Bone marrow (tissue), 2 donors: Measurements from ENCODE around the gene CORIN.
"Not testable (repeated sequence)": the region's sequence is repeated elsewhere in the genome, so short reads cannot be mapped to it uniquely, and the experiment has no call there.

Experiments
- DNase-seq, 2 donors: peaks; one replicate each; lab custom pipeline; 2025; lab: John Stamatoyannopoulos, UW

CORIN gene

DNA sequence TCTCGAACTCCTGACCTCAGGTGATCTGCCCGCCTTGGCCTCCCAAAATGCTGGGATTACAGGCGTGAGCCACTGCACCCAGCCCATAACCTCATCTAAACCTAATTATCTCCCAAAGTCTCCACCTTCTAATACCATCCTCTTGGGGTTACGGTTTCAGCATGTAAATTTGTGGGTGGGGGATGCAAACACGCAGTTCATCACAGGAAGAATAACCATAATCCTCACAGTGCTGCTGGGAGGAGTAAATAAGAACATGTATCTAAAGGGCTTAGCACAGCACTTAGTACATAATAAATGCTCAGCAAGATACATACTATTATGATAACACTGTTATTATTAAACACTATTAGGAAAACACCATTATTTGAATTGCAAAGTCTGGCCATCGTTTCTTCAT lies 116.4 kb downstream of the CORIN start:
- no peak for DNase-seq

DNA sequence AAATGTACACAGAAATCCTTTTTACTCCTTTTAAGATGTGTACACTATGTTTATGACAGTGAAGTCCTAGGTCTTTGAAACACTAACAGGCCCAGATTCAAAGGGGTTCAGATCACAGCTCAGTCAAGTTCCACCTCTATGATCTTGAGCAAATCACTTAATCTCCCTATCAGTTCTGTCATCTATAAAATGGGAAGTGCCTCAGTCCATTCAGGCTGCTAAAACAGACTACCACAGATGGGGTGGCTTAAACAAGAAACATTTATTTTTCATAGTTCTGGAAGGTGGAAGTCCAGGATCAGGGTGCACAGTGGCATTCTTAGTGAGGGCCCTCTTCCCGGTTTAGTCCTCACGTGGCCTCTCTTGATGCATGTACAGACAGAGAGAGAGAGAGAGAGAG lies 117.1 kb downstream of the CORIN start:
- no peak for DNase-seq

DNA sequence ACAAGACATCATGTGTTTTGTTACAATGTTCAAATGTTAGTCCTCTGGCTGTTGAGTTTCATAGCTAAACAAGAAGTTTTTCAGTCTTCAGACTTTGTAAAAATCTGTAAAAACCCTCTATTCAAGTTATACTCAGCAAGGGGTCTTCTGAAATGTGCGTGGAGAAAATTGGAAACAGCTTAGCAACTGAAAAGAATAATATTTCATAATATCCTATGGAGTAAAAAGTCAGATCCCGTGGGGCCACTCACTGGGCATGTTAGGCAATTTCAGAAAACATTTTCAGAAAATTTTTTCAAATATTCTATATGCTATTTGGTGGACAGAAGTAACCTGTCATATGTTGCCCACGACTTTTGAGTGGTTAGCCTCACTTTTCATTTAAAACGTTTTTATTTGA lies 118.3 kb downstream of the CORIN start:
- no peak for DNase-seq

DNA sequence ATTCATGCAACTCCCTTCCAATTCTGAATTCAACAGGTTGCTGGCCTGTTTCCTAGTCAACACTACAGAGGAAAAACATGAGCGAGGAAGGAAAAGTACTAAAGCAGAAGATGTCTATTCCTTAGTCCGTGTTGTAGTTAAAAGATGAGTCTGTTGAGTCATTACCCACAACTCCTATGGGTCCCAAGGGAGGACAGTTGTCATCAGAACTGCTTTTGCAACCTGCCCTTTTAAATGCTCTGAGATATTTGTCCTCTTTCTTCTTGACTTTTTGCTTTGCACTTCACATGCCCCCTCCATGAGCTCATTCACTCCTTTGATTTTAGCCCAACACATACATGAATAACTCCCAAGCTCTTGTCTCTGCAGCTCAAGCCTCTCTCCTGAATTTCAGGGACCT lies 119.2 kb downstream of the CORIN start:
- DNase-seq: no peak

DNA sequence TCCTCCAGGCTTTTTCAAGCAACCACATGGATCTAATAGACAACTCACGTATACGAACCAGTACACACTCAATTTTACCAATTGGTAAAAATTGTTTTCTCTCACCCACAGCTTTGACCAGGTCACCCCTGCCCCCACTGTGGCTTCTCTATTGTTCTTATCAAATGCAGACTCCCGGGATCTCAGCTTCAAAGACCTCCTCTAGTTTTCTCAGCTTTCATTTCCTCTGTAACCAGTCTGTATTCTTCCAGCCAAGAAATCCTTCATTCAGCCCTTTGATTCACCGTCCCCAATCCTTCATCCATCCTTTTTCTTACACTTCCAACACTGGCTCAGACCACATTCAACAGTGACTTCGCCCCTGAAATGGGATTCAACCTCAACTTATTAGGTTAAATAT lies 120.7 kb downstream of the CORIN start:
- no peak for DNase-seq

DNA sequence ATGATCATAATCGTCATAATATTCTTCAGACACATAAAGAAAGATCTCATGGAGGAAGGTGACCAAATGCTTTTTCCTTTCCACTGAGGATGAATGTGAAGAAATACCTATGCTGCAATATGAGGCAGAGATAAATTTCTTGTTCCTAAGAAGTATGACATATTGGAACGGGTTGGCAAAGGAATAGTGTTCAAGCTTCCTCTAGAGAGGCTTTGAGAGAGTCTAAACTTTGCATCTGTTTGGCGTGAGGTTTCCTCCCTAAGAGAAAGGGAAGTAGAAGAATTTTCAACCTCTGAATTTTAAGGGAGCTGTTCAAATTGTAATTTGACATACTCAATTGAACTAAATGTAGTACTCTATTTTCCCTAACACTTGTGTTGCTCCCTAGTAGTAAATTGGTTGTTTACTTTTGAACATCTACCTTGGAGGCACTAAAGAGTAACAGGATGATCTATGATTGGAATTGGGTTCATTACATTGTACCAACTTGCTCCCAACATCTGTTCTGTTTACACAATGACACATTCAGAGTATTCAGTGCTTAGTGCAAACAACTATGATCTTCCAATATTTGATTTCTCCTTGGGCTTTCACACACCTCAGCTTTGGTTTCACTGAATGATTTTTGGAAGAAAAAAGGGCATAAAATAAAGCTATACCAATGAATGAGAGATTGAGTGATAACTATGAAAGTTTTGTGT lies 122.0 kb downstream of the CORIN start:
- DNase-seq: no peak

DNA sequence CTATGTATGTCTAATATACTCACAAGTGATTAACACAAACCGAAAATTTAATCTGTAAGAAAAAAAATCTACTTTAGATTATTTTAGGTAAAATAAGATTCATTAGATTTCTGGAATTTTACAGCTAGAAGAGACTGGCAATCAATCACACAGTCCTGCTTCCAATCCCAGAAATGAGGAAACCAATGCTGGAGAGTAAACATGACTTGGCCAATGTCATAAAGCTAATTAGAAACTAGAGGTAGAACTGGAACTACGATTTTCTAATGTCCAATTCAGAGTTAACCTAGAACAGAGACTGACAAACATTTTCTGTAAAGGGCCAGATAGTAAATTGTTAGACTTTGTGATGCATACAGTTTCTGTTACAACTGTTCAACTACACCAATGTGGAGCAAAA lies 123.6 kb downstream of the CORIN start:
- no peak for DNase-seq

DNA sequence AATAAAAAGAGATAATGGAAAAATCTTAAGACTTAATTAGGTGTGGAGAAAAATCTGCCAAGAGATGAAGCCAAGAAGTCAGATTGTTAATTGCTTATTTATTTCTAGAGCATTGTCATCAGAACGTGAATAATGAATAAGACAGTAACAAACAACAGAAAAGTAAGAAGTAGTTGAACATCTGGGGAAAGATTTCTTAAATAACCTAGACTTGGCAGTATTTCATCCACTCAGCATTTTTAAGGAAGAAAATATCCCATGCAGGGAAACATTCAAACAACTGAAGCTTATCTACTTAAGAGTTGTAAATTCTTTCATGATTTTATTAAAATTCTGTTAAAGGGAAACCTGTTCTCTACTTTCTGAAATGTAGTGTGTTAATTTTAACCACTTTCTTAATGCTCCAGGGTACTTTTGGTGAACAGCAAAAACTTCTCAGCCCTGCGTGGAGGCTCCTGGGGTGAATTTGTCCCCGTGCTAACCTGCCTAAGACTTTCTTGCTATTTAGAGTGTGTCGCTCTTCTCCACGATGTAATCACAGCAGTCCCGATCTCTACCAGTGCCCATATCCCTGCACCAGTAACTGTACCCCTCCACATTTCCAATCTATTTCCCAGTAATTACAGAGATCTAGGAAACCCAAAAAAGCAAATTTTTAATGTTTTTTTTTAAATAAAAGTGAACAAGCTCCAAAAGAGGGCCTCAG lies 124.6 kb downstream of the CORIN start:
- DNase-seq: no peak

DNA sequence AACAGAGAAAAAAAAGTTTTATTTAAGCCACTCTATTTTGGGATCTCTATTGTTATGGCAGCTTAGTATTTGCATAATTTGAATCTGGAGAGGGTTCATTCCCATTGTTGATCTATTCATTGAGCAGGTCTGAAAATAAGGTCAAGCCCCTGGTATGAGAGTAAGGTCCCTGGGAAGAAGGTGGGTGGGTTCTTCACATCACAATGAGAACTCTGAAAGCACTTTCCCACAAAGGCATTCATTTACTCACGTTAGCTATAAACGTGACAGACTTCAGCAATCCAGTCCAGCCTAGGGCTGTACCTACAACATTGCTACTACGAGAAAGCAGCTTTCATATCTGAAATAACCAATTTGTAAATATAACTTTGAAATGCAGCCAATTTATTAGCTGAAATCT lies 126.2 kb downstream of the CORIN start:
- DNase-seq: no peak

DNA sequence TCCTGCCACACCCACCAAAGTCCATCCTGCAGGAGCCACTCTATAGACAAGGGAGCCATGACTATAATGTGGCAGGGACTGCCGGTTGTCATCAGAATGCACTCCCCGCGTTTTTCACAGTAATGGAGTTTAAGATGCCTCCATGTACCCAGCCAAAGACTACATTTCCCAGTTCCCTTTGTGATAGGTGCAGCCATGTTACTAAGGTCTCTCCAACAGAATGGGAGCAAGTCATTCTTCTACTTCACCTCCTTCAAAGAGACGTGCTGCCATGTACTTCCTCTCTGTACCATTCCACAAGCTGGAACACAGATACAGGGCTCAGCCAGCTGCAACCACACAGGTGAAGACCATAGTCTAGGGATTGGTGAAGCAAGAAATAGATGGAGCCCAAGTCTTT lies 126.7 kb downstream of the CORIN start:
- DNase-seq: no peak

DNA sequence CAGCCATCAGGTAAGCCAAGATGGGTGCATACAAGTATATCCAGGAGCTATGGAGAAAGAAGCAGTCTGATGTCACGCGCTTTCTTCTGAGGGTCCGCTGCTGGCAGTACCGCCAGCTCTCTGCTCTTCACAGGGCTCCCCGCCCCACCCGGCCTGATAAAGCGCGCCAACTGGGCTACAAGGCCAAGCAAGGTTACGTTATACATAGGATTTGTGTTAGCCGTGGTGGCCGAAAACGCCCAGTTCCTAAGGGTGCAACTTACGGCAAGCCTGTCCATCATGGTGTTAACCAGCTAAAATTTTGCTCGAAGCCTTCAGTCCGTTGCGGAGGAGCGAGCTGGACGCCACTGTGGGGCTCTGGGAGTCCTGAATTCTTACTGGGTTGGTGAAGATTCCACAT lies 131.5 kb downstream of the CORIN start:
- not testable (repeated sequence) for DNase-seq

DNA sequence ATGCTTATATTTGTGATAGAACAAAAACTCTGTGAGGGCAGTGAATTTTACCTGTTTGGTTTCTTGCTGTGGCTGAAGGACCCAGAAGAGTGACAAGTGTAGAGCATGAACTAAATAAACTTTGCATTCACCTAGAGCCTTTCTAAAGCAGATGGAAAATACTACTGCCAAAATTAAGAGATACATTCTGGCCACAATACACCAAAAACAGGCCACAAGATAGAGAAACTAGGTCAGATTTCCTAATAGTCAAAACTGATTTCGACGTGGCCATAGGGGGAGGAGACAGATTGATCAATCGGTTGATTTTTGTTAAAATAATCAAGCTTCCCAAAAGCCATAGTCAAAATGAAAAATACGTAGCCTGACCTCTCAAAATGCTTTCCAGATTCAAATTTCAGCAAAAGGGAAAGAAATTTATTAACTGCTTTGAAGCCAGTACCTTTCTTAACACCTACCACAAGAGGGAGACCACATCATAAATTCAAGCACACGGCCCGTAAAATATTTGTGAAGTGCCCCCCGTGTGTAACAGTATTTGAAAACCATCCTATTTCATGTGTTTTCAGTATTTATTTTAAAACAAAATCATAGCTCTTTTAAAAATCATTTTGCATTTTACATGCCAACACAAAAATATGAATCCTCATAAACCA lies 132.4 kb downstream of the CORIN start:
- no peak for DNase-seq

DNA sequence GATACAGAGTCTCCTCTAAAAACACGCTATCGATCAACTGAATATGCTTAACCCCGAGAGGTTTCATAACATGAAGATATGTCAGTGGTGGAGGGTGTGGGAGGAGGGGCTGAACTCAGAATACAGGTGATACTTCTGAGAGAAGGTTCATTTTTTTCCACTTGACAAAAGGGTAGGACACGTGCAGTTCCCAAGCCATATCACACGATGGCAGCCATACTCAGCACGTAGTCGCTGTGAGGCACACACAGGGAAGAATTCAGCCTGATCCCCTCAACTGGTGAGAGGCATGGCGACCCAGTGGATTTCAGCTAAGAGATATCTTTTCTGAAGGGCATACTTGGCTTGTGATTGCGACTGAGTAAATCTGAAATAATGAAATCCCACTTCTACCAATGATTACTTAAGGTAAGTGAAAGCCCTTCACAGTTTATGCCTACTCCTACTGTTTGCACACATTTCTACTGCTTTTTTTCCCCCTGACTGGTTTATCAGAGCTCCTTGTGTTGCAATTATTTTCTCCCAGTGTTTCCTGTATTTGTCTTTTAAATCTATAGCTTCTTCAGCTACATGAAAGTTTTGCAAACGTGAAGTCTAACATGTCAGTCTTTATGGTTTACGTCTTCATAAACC lies 133.1 kb downstream of the CORIN start:
- no peak for DNase-seq

DNA sequence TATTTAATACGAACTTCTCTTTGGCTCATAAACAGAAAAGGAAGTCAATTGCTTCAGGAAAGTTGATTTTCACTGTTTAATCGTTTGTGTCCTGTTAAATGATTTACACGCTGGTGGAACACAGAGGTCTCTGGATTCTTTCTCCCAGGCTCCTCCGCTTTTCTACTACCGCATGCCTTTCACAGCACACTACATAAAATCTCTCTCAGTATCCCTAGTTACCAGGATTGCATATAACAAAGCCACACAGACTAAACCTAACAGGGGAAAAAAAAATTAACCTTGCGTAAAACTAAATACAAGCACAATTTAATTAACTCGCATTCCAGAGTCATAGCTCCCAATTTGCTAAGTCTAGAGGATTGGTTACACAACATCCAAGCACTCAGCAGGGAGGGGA lies 133.9 kb downstream of the CORIN start:
- DNase-seq: no peak

DNA sequence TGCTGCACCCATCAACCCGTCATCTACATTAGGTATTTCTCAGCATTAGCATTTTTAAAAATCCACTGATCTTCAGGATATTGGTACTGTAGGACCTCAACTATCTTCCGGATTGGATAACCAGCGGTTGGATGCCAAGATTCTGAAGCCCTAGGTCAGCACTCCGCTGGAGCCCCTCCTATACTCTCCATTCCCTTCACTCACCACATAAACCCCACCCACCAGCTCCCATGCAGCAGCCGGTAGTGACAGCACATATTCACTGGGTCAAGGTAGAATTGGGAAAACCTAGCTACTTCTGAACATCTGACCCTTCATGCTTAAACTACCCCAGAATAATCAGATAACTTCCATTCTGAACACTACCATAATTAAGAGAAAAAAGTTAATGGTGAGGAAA lies 134.9 kb downstream of the CORIN start:
- no peak for DNase-seq

DNA sequence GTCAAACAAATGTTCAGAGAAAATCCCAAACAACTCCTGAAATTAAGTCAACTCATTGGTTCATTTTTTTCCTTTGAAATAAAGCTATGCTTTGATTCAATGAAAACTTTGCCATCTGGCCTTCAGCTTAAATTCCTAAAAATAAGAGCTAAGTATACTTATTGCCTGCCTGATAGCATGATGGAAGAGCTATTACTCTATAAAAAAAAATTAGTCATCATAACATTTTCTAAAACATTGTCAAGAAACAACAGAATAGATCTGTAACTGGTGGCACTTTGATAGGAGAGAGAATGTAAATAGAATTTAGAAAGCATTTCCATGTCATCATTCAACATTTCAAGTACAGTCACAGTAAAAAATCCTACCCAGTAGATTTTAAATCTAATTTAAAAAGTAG lies 136.6 kb downstream of the CORIN start:
- DNase-seq: no peak

DNA sequence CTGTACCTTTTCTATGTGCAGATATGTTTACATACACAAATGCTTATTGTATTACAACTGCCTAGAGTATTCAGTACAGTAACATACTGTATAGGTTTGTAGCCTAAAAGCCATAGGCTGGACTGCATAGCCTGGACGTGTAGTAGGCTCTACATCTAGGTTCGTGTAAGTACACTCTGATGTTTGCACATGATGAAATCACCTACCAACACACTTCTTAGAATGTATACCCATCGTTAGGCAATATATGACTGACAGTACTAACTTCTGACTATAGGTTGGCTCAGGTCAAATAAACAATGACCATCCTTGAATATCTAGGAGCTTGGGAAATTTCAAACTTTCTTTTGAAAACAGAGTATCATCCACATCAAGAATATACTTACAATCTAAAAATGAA lies 139.0 kb downstream of the CORIN start:
- no peak for DNase-seq

DNA sequence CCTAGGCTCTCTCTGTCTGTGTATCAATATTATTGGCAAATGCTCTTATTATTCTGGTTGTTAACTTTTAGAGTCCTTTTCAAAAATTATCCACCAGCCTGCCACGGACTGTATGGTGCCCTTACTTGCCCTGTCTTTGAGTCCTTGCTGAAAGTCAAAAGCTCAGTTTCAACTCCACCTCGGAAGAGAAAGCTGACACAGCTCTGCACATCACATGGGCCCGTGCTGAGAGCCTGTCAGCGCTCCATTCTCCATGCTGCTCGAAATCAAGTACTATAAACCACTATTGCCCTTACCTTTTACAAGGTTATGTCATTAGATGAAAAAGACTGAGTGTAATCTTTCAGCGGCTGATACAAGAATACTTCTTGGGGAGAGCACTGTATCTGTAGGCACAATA lies 141.0 kb downstream of the CORIN start:
- DNase-seq: no peak

DNA sequence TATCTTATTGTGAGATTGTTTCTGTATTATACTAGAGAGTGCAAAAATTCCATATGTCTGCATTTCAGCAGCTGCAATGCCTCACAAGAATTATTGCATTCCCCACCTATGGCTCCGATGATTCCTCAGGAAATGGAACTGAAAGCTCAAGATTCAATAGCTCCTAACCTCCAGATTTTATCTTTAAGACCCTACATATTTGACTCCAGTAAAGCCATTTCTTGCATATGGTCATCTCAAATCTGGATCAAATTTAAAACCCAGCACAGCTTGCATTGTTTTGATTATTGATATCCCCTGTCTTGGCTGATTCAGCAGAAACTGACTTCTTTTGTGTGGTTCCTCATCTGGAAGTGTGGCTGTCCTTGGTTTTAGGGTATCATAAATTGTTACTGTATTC lies 142.6 kb downstream of the CORIN start:
- DNase-seq: no peak

DNA sequence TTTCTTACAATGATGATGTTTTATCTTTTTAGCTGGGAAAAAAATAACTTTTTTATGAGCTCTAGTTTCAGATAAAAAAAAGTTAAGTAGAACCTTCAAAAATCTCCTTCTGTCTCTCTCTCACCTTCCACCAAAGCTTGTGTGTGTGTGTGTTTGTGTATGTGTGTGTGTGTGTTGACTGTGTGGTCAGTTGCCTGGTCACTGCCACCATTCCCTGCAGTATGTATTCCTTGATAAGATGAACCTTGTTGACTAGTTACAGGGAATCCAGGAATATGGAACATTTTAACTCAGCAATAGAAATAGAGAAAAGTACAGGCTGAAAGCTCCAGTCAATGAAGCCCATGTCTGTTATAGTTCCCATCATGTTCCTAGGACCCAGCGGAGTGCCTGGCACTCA lies 143.5 kb downstream of the CORIN start:
- DNase-seq: no peak

DNA sequence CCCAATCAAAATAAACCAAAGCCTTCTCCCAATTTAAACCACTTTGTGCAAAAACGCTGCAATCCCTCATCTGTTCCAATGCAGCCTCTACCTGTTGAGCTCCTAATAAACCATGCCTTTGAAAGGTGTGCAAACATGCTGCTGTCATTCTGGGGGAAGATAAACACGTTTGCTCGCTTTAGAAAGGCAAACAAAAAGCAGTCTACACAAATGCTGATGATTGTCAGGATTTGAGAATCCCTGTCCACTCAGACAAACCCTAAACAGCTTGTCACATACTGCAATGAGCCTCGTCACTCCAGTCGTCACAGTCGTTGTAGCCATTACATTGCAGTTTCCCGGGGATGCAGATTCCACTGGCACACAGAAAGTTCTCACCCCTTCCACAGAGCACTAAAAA lies 145.2 kb downstream of the CORIN start:
- no peak for DNase-seq

DNA sequence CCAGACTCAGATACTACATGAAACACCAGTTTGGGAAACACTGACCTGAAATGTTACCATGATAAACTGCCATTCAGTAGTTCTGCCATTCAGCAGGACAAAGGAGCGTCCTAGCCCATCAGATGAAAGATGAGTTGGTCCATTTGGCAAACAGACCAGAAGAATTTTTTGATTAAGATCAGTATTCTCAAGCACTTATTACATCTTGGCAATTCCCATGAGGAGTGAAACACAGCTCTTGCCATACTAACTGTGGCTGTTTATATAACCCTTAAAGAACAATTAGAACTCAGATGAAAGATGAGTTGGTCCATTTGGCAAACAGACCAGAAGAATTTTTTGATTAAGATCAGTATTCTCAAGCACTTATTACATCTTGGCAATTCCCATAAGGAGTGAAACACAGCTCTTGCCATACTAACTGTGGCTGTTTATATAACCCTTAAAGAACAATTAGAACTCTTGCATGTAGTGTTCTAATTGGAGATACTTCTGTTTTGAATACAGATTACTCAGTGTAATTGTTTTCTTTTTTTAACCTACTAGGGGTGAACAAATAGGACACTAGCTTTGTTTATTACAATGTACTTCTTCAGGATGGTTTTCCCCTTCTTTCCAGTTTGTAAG lies 146.0 kb downstream of the CORIN start:
- not testable (repeated sequence) for DNase-seq

DNA sequence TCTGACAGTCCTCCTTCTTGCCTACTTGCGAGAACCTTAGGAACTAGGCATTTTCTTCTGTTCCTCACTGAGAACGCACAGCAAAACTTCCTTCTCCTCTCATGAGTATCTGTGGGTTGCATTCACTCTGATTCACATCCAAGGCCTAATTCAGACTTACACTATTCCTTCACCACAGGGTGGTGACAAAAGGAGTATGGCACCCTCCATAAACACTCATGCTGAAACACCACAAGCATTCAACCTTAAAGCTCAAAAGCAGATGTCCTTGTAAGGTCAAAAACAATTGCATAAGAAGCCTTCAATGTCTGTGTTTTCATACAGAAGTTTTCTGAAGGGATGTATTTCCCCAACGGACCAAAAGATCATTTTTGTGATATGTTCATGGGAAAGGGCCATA lies 147.3 kb downstream of the CORIN start:
- no peak for DNase-seq
